SK-N-SH (cell line): ENCODE results near the gene ENOX1.

Experiments
- FOXJ3 ChIP-seq: sonication (generic); formaldehyde crosslinking; IDR thresholded peaks from 2 replicates; pipeline ENCODE4 v1.5.1; 2020; ENCODE audit warnings: mild to moderate bottlenecking, missing genetic modification reagents
- RAD21 ChIP-seq: IDR thresholded peaks from 2 replicates; pipeline ENCODE4 v1.6.1; 2012; ENCODE audit warnings: mild to moderate bottlenecking, low read length
- RXRA ChIP-seq: IDR thresholded peaks from 2 replicates; pipeline ENCODE4 v1.4.0; 2012; ENCODE audit warnings: low read depth, mild to moderate bottlenecking, borderline replicate concordance
- TEAD4 ChIP-seq: IDR thresholded peaks from 2 replicates; pipeline ENCODE4 v1.4.0; 2012; ENCODE audit warnings: mild to moderate bottlenecking, borderline replicate concordance; ENCODE audit not compliant: insufficient read depth
- YY1 ChIP-seq: IDR thresholded peaks from 2 replicates; pipeline ENCODE4 v1.4.0; 2012; ENCODE audit warnings: low read depth, mild to moderate bottlenecking
- TF ChIP-seq, protein P1 (sequence below): fragments of 200-600 bp; sonication (generic); IDR thresholded peaks from 2 replicates; pipeline ENCODE4 v1.6.1; 2017; ENCODE audit warnings: antibody characterized with exemption, mild to moderate bottlenecking, moderate library complexity
- TF ChIP-seq, protein P2 (sequence below): IDR thresholded peaks from 2 replicates; pipeline ENCODE4 v1.6.1; 2012; ENCODE audit warnings: mild to moderate bottlenecking, low read depth, low read length, moderate library complexity
- TF ChIP-seq, protein P3 (sequence below): IDR thresholded peaks from 2 replicates; pipeline ENCODE4 v1.4.0; 2012; ENCODE audit warnings: low read depth, borderline replicate concordance
- TF ChIP-seq, protein P4 (sequence below): fragments of 150-350 bp; IDR thresholded peaks from 2 replicates; pipeline ENCODE4 v1.6.1; 2017; ENCODE audit warnings: antibody characterized with exemption, low read length, low read depth, borderline replicate concordance

DNA sequence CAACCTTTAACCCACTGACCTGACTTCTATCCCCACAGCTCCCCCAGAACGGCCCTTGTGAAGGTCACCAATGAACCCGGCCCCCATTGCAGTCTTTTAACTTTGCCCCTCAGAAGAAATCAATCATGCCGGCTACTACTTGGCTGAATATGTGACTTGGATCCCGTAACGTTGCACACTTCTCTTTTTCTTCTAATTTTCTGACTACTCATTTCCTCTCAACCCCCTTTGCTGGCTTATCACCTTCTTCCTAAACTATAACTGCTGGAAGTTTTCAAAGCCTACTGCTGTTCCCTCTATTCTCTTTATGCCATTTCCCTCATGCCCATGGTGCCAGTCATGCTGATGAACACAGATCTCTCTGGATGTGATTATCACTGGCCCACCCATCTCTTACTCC lies 395.7 kb downstream of the ENOX1 start:
- TF ChIP-seq YY1 (no peak), TEAD4 (no peak), RXRA (no peak), FOXJ3 (CRISPR knock-in tag) (no peak), RAD21 (no peak)
- TF ChIP-seq, protein P1, sequence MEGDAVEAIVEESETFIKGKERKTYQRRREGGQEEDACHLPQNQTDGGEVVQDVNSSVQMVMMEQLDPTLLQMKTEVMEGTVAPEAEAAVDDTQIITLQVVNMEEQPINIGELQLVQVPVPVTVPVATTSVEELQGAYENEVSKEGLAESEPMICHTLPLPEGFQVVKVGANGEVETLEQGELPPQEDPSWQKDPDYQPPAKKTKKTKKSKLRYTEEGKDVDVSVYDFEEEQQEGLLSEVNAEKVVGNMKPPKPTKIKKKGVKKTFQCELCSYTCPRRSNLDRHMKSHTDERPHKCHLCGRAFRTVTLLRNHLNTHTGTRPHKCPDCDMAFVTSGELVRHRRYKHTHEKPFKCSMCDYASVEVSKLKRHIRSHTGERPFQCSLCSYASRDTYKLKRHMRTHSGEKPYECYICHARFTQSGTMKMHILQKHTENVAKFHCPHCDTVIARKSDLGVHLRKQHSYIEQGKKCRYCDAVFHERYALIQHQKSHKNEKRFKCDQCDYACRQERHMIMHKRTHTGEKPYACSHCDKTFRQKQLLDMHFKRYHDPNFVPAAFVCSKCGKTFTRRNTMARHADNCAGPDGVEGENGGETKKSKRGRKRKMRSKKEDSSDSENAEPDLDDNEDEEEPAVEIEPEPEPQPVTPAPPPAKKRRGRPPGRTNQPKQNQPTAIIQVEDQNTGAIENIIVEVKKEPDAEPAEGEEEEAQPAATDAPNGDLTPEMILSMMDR = no peak
- TF ChIP-seq, protein P2, sequence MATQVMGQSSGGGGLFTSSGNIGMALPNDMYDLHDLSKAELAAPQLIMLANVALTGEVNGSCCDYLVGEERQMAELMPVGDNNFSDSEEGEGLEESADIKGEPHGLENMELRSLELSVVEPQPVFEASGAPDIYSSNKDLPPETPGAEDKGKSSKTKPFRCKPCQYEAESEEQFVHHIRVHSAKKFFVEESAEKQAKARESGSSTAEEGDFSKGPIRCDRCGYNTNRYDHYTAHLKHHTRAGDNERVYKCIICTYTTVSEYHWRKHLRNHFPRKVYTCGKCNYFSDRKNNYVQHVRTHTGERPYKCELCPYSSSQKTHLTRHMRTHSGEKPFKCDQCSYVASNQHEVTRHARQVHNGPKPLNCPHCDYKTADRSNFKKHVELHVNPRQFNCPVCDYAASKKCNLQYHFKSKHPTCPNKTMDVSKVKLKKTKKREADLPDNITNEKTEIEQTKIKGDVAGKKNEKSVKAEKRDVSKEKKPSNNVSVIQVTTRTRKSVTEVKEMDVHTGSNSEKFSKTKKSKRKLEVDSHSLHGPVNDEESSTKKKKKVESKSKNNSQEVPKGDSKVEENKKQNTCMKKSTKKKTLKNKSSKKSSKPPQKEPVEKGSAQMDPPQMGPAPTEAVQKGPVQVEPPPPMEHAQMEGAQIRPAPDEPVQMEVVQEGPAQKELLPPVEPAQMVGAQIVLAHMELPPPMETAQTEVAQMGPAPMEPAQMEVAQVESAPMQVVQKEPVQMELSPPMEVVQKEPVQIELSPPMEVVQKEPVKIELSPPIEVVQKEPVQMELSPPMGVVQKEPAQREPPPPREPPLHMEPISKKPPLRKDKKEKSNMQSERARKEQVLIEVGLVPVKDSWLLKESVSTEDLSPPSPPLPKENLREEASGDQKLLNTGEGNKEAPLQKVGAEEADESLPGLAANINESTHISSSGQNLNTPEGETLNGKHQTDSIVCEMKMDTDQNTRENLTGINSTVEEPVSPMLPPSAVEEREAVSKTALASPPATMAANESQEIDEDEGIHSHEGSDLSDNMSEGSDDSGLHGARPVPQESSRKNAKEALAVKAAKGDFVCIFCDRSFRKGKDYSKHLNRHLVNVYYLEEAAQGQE = no peak
- TF ChIP-seq, protein P3, sequence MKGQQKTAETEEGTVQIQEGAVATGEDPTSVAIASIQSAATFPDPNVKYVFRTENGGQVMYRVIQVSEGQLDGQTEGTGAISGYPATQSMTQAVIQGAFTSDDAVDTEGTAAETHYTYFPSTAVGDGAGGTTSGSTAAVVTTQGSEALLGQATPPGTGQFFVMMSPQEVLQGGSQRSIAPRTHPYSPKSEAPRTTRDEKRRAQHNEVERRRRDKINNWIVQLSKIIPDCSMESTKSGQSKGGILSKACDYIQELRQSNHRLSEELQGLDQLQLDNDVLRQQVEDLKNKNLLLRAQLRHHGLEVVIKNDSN = no peak
- TF ChIP-seq, protein P4, sequence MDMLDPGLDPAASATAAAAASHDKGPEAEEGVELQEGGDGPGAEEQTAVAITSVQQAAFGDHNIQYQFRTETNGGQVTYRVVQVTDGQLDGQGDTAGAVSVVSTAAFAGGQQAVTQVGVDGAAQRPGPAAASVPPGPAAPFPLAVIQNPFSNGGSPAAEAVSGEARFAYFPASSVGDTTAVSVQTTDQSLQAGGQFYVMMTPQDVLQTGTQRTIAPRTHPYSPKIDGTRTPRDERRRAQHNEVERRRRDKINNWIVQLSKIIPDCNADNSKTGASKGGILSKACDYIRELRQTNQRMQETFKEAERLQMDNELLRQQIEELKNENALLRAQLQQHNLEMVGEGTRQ = no peak
